H9 (cell line): Measurements from ENCODE around the gene ZFYVE28. TPM values are rescaled to one million over a fixed set of nuclear protein-coding genes. Genes with fewer than 3 reads are reported as not detected.

Experiments
- DNase-seq: peaks from one replicate; pipeline ENCODE4 v3.0.0-alpha.2; 2017
- H2AFZ ChIP-seq: one replicate; pipeline ENCODE4 v1.6.1; 2013; ENCODE audit warnings: mild to moderate bottlenecking, low read length, control low read depth, moderate library complexity
- H2AK5ac ChIP-seq: 2 replicates; pipeline ENCODE4 v1.6.1; 2013; ENCODE audit warnings: low read length, control low read depth, mixed read lengths; ENCODE audit not compliant: insufficient read length
- H2BK120ac ChIP-seq: one replicate; pipeline ENCODE4 v1.6.1; 2013; ENCODE audit warnings: low read depth, mild to moderate bottlenecking, low read length, control low read depth, inconsistent platforms; ENCODE audit not compliant: poor library complexity, severe bottlenecking
- H2BK12ac ChIP-seq: 2 replicates; pipeline ENCODE4 v1.6.1; 2013; ENCODE audit warnings: low read length, control low read depth, mixed read lengths, low read depth; ENCODE audit not compliant: insufficient read length
- H2BK15ac ChIP-seq: 2 replicates; pipeline ENCODE4 v1.6.1; 2013; ENCODE audit warnings: low read depth, low read length, control low read depth
- H2BK20ac ChIP-seq: one replicate; pipeline ENCODE4 v1.6.1; 2013; ENCODE audit warnings: low read depth, mild to moderate bottlenecking, low read length, control low read depth, inconsistent platforms; ENCODE audit not compliant: poor library complexity, severe bottlenecking
- H2BK5ac ChIP-seq: 2 replicates; pipeline ENCODE4 v1.6.1; 2013; ENCODE audit warnings: low read length, control low read depth, mixed read lengths; ENCODE audit not compliant: insufficient read length
- H3K14ac ChIP-seq: 2 replicates; pipeline ENCODE4 v1.6.1; 2013; ENCODE audit warnings: low read length, control low read depth; ENCODE audit not compliant: insufficient read depth
- H3K18ac ChIP-seq: 2 replicates; pipeline ENCODE4 v1.6.1; 2013; ENCODE audit warnings: low read depth, mild to moderate bottlenecking, mixed read lengths, low read length, control low read depth; ENCODE audit not compliant: insufficient read length
- H3K23ac ChIP-seq: 2 replicates; pipeline ENCODE4 v1.6.1; 2013; ENCODE audit warnings: low read length, control low read depth, mixed read lengths, low read depth; ENCODE audit not compliant: insufficient read length
- H3K23me2 ChIP-seq: 2 replicates; pipeline ENCODE4 v1.6.1; 2013; ENCODE audit warnings: low read depth, mild to moderate bottlenecking, mixed read lengths, low read length, control low read depth; ENCODE audit not compliant: insufficient read length, poor library complexity, severe bottlenecking
- H3K27ac ChIP-seq: 2 replicates; pipeline ENCODE4 v1.5.1; 2013; ENCODE audit warnings: low read length, control low read depth, mixed read lengths, low read depth; ENCODE audit not compliant: insufficient read length
- H3K27me3 ChIP-seq: 2 replicates; pipeline ENCODE4 v1.6.1; 2013; ENCODE audit warnings: low read length, control low read depth, inconsistent platforms; ENCODE audit not compliant: insufficient read depth
- H3K4ac ChIP-seq: 2 replicates; pipeline ENCODE4 v1.6.1; 2013; ENCODE audit warnings: low read depth, mild to moderate bottlenecking, control low read depth, inconsistent platforms, low read length, moderate library complexity
- H3K4me1 ChIP-seq: 2 replicates; pipeline ENCODE4 v1.6.1; 2013; ENCODE audit warnings: low read length, control low read depth, inconsistent platforms; ENCODE audit not compliant: insufficient read depth
- H3K4me2 ChIP-seq: 2 replicates; pipeline ENCODE4 v1.6.1; 2013; ENCODE audit warnings: low read length, control low read depth, mixed read lengths; ENCODE audit not compliant: insufficient read length, insufficient read depth
- H3K56ac ChIP-seq: 2 replicates; pipeline ENCODE4 v1.6.1; 2013; ENCODE audit warnings: low read depth, mild to moderate bottlenecking, mixed read lengths, low read length, control low read depth; ENCODE audit not compliant: insufficient read length
- H3K79me1 ChIP-seq: 2 replicates; pipeline ENCODE4 v1.6.1; 2013; ENCODE audit warnings: low read depth, mild to moderate bottlenecking, moderate library complexity, low read length, control low read depth, inconsistent platforms; ENCODE audit not compliant: insufficient read depth, poor library complexity, severe bottlenecking
- H3K79me2 ChIP-seq: 2 replicates; pipeline ENCODE4 v1.6.1; 2013; ENCODE audit warnings: low read length, control low read depth, inconsistent platforms; ENCODE audit not compliant: insufficient read depth
- H3K9ac ChIP-seq: 2 replicates; pipeline ENCODE4 v1.6.1; 2013; ENCODE audit warnings: low read length, control low read depth, mixed read lengths; ENCODE audit not compliant: insufficient read length; ENCODE audit errors: extremely low read depth
- H3K9me3 ChIP-seq: one replicate; pipeline ENCODE4 v1.6.1; 2013; ENCODE audit warnings: low read depth, low read length, inconsistent platforms; ENCODE audit not compliant: control insufficient read depth
- H3T11ph ChIP-seq: one replicate; pipeline ENCODE4 v1.6.1; 2013; ENCODE audit warnings: mild to moderate bottlenecking, low read length, control low read depth, inconsistent platforms
- H4K20me1 ChIP-seq: one replicate; pipeline ENCODE4 v1.6.1; 2013; ENCODE audit not compliant: control insufficient read depth, insufficient read length, insufficient read depth
- H4K5ac ChIP-seq: 2 replicates; pipeline ENCODE4 v1.6.1; 2013; ENCODE audit warnings: low read depth, mild to moderate bottlenecking, mixed read lengths, low read length, control low read depth; ENCODE audit not compliant: insufficient read length
- H4K8ac ChIP-seq: replicated peaks from 2 replicates; pipeline ENCODE4 v1.6.1; 2013; ENCODE audit warnings: low read length, control low read depth, mixed read lengths, low read depth; ENCODE audit not compliant: insufficient read length
- H4K91ac ChIP-seq: 2 replicates; pipeline ENCODE4 v1.6.1; 2013; ENCODE audit warnings: low read depth, mild to moderate bottlenecking, moderate library complexity, mixed read lengths, low read length, control low read depth; ENCODE audit not compliant: insufficient read length
- H3K27ac Mint-ChIP-seq, 3 experiments: 2 replicates in 2 of 3; 3 replicates in 1 of 3; pipeline ENCODE4 v1.8.0; 2020 to 2021; ENCODE audit warnings: mixed read lengths in 3 of 3, mild to moderate bottlenecking in 1 of 3, moderate library complexity in 1 of 3
- H3K27me3 Mint-ChIP-seq: 2 replicates; pipeline ENCODE4 v1.8.0; 2021; ENCODE audit warnings: low read depth, mild to moderate bottlenecking, moderate library complexity, mixed read lengths
- H3K36me3 Mint-ChIP-seq, 3 experiments: 2 replicates in 2 of 3; 3 replicates in 1 of 3; pipeline ENCODE4 v1.8.0; 2020 to 2021; ENCODE audit warnings: low read depth in 3 of 3, mixed read lengths in 3 of 3; ENCODE audit not compliant: insufficient read depth in 1 of 3
- H3K4me1 Mint-ChIP-seq, 2 experiments: 2 replicates each; pipeline ENCODE4 v1.8.0; 2020; ENCODE audit warnings: mixed read lengths in 2 of 2
- H3K4me3 Mint-ChIP-seq, 2 experiments: 2 replicates in 1 of 2; 3 replicates in 1 of 2; pipeline ENCODE4 v1.8.0; 2020 to 2021; ENCODE audit warnings: mild to moderate bottlenecking in 2 of 2, mixed read lengths in 2 of 2, moderate library complexity in 1 of 2
- H3K9me3 Mint-ChIP-seq, 2 experiments: 2 replicates in 1 of 2; 3 replicates in 1 of 2; pipeline ENCODE4 v1.8.0; 2020; ENCODE audit warnings: mild to moderate bottlenecking in 2 of 2, mixed read lengths in 2 of 2, moderate library complexity in 1 of 2
- CTCF ChIP-seq: fragments of 200-600 bp; sonication (generic); conservative IDR thresholded peaks from 3 replicates; pipeline ENCODE4 v1.8.0; 2021; ENCODE audit warnings: antibody characterized with exemption, mild to moderate bottlenecking
- WGBS: extraction: QIAGEN DNeasy Blood & Tissue Kit; methylation state at CpG from one replicate; pipeline ENCODE4 v1.1.7; 2013; ENCODE audit warnings: missing lambda C conversion rate, low lambda C conversion rate, mixed read lengths; ENCODE audit not compliant: insufficient read length; ENCODE audit errors: extremely low coverage; 5-methylcytosine and 5-hydroxymethylcytosine counted together
- total RNA-seq: library from RNA; stranded (reverse); gene quantifications from 2 replicates; pipeline ENCODE4 v1.2.1, GENCODE V29; 2021

ZFYVE28 gene
- total RNA-seq, 1 experiment from 2014 or later: 0.98 TPM

GRCh38 chr4:2277956-2278355 is 140.5 kb downstream of the ZFYVE28 start:
- no peak overlapping the region for H4K8ac ChIP-seq
- H4K20me1 ChIP-seq: no peaks in the 10 kb centered on the region
- no peak overlapping the region for H3K4ac ChIP-seq
- Mint-ChIP-seq H3K27ac (no peak overlapping the region), H3K9me3 (no peaks in the 10 kb centered on the region), H3K27me3 (peaks cover 5% of the 10 kb centered on the region), H3K4me3 (no peak overlapping the region), H3K4me1 (no peaks in the 10 kb centered on the region; a peak in 1 of 4 replicates), H3K36me3 (no peaks in the 10 kb centered on the region; a peak in 1 of 7 replicates)
- H3K9ac ChIP-seq: no peak overlapping the region
- no peak overlapping the region for H3T11ph ChIP-seq
- no peaks in the 10 kb centered on the region for H3K27me3 ChIP-seq
- H4K91ac ChIP-seq: no peak overlapping the region
- no peak overlapping the region for H2BK120ac ChIP-seq
- no peak overlapping the region for H3K4me2 ChIP-seq
- no peak overlapping the region for H3K23ac ChIP-seq
- H3K9me3 ChIP-seq: no peaks in the 10 kb centered on the region
- H3K56ac ChIP-seq: no peak overlapping the region
- H2BK20ac ChIP-seq: no peak overlapping the region
- no peaks in the 10 kb centered on the region for H3K4me1 ChIP-seq
- H3K14ac ChIP-seq: no peak overlapping the region
- H2BK5ac ChIP-seq: no peak overlapping the region
- DNase-seq: no peak
- H3K23me2 ChIP-seq: no peaks in the 10 kb centered on the region
- H3K18ac ChIP-seq: no peak overlapping the region
- H3K79me1 ChIP-seq: no peaks in the 10 kb centered on the region
- no peak overlapping the region for H2AFZ ChIP-seq
- no CpG with 5 or more reads among the region's 9 CpGs for WGBS
- H2AK5ac ChIP-seq: no peak overlapping the region
- no peak overlapping the region for H3K27ac ChIP-seq
- H2BK15ac ChIP-seq: no peak overlapping the region
- no peak for TF ChIP-seq CTCF
- H4K5ac ChIP-seq: no peak overlapping the region
- no peak overlapping the region for H2BK12ac ChIP-seq
- no peaks in the 10 kb centered on the region for H3K79me2 ChIP-seq
